ENCODE measurements around the gene EEF1A2. TPM values are rescaled to one million over a fixed set of nuclear protein-coding genes. Genes with fewer than 3 reads are reported as not detected.

EEF1A2 gene
- total and polyA plus RNA-seq, 12 donors: 59.5 to 407 (median 139) TPM

GRCh38 chr20:63531686-63532448, 33.0 kb upstream of the EEF1A2 start:
- 76 to 82% (median 79%) methylated on average over 25 to 27 of the region's 27 CpGs for WGBS, 4 donors
- intact Hi-C loops (cut with DNase I): loop anchor here in 1 of 2 donors (10.0 kb wide), 1 partner anchor 333 kb away; the partner anchor contains the start of genes ABHD16B and TPD52L2
- peaks cover 7% of the 10 kb centered on the region for H3K27me3 ChIP-seq
- no peaks in the 10 kb centered on the region for H3K4me1 ChIP-seq (replicated peaks in 1 of 2)
- no peaks in the 10 kb centered on the region for H3K36me3 ChIP-seq (replicated peaks in 1 of 2)
- H3K9me3 ChIP-seq (replicated peaks in 1 of 3): no peaks in the 10 kb centered on the region
- no peak overlapping the region for H3K27ac ChIP-seq
- no peak overlapping the region for H3K4me3 ChIP-seq
- TF ChIP-seq CTCF (IDR thresholded peaks at IDR 0.05) (no peak), POLR2A (IDR thresholded peaks at IDR 0.05) (no peak)
- DNase-seq: no peak

DNA sequence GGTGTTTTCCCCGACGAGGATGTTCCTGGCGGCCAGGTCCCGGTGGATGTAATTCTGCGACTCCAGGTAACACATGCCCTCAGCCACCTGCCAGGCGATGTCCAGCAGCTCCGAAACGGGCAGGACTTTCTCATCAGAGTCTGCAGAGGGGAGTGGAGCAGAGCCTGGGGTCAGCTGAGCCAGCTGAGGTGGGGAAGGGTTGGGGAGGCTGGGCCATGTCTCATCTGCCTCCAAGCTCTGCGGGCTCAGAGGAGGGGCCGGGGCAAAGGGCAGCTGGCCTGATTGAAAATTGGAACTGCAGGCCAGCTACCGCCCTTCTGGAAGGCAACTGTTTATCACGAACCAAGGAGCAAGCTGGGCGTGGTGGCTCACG, 31.9 kb upstream of the EEF1A2 start:
- no peaks in the 10 kb centered on the region for H3K4me1 ChIP-seq (replicated peaks in 1 of 2)
- TF ChIP-seq POLR2A (IDR thresholded peaks at IDR 0.05) (no peak), CTCF (IDR thresholded peaks at IDR 0.05) (no peak)
- no peak for DNase-seq
- no peak overlapping the region for H3K27ac ChIP-seq
- no peaks in the 10 kb centered on the region for H3K36me3 ChIP-seq (replicated peaks in 1 of 2)
- intact Hi-C loops (cut with DNase I): loop anchor here in 1 of 2 donors (10.0 kb wide), 1 partner anchor 334 kb away; the partner anchor contains the start of genes ABHD16B and TPD52L2
- H3K27me3 ChIP-seq: peaks cover 7% of the 10 kb centered on the region
- 65 to 78% (median 70%) methylated on average over 3 to 14 of the region's 14 CpGs for WGBS, 4 donors
- no peaks in the 10 kb centered on the region for H3K9me3 ChIP-seq (replicated peaks in 1 of 3)
- H3K4me3 ChIP-seq: no peak overlapping the region

DNA sequence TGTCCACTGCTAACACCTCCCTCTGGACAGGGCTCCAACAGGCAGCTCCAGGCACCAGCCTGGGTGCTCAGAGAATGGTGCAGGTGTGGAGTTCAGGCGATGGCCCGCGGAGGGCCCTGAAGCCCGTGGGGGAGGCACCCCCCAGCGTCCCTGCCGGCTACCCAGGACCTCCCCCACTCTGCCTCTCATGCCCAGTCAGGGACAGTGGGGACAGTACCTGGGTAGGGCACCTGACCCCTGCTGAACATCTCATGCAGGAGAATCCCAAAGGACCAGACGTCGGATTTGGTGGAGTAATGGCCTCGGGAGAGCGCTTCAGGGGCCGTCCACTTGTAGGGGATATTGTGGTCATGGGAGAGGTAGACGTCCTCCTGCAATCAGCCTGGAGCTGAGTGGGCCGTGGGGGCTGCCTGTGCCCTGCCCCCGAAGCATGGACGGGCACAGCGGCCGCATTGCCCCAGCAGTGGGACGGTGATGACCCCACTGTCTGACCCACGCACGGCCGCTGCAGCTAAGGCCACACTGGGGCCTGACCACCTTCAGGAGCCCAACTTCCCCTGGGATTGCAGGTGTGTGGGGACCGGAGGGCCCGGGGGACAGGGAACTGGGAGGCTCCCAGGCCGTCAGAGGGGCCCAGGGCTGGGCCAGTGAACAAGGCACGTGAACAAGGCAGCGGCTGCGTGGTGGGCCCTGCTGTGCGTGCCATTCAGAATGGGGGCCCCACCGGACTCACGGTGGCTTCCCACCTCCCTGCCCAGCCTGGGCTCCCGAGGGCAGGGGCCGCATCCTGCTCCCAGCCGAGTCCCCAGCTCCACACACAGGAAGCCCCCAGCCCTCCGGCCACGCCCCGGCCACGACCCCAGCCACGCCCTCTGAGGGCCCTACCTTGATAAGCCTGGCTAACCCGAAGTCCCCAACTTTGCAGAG, 31.2 kb upstream of the EEF1A2 start:
- intact Hi-C loops (cut with DNase I): loop anchor here in 1 of 2 donors (10.0 kb wide), 1 partner anchor 335 kb away; the partner anchor contains the start of genes ABHD16B and TPD52L2
- no peak for TF ChIP-seq CTCF (IDR thresholded peaks at IDR 0.05)
- TF ChIP-seq POLR2A (IDR thresholded peaks at IDR 0.05): no peak
- H3K36me3 ChIP-seq (replicated peaks in 1 of 2): no peaks in the 10 kb centered on the region
- H3K27me3 ChIP-seq: peaks cover 7% of the 10 kb centered on the region
- no peaks in the 10 kb centered on the region for H3K4me1 ChIP-seq (replicated peaks in 1 of 2)
- DNase-seq: no peak
- no peaks in the 10 kb centered on the region for H3K9me3 ChIP-seq (replicated peaks in 1 of 3)
- WGBS, 4 donors: 67 to 80% (median 76%) methylated on average over 6 to 39 of the region's 39 CpGs
- no peak overlapping the region for H3K4me3 ChIP-seq
- H3K27ac ChIP-seq: no peak overlapping the region
